Measurements from ENCODE around the gene SZRD1. TPM values are rescaled to one million over a fixed set of nuclear protein-coding genes. Genes with fewer than 3 reads are reported as not detected.

SZRD1 gene
- total and polyA plus RNA-seq, 2 donors (not counting 3 experiments of a cell fraction or from before 2014, with no cell fraction given) = 162 to 164 TPM

GRCh38 chr1:16438924-16439323 lies 71.9 kb downstream of the SZRD1 start:
- no peak overlapping the region for H3K4me3 ChIP-seq (replicated peaks in 1 of 3; ENCODE audit: insufficient read depth in 1 of 3, low read depth in 1 of 3, low read length in 3 of 3)
- H3K9me3 ChIP-seq (replicated peaks; ENCODE audit: control insufficient read depth, insufficient read depth, low read length) = no peaks in the 10 kb centered on the region
- peaks cover 5 to 8% of the 10 kb centered on the region in 2 experiments for H3K36me3 ChIP-seq (ENCODE audit: control insufficient read depth in 2 of 2, extremely low read depth in 1 of 2, insufficient read depth in 2 of 2, low read length in 2 of 2)
- no peak overlapping the region for H3K4me2 ChIP-seq (ENCODE audit: insufficient read depth, low read length)
- CTCF ChIA-PET = interaction anchor here (2.9 kb wide), 1 partner anchor 76 kb away, joined by 24 read pairs; no protein-coding TSS in a partner anchor
- no peaks in the 10 kb centered on the region for H3K27me3 ChIP-seq (ENCODE audit: control insufficient read depth in 2 of 2, insufficient read depth in 2 of 2, low read length in 2 of 2)
- H3K79me2 ChIP-seq (ENCODE audit: control insufficient read depth, insufficient read depth, low read length) = peaks cover 32% of the 10 kb centered on the region
- intact Hi-C loops (cut with micrococcal nuclease) (no loop called here), dilution Hi-C loops (cut with MboI; ENCODE audit: extremely low pct_ligation_motif_present, low sequenced_read_pairs) (no loop called here)
- BruUV-seq (replicated peaks) = no TSS peak
- no peaks in the 10 kb centered on the region for H4K20me1 ChIP-seq (replicated peaks; ENCODE audit: control insufficient read depth, extremely low read depth, insufficient read depth, low read length)
- POLR2A ChIA-PET = no interaction called here
- H3K9ac ChIP-seq (replicated peaks; ENCODE audit: extremely low read depth, insufficient read depth, low read length) = no peak overlapping the region
- no peak for TF ChIP-seq MAX (IDR thresholded peaks at IDR 0.05; ENCODE audit: insufficient read depth, insufficient read length)
- no peak for TF ChIP-seq JUN (IDR thresholded peaks at IDR 0.05; ENCODE audit: borderline replicate concordance, insufficient read depth, insufficient read length, low read depth)
- TF ChIP-seq EZH2 (IDR thresholded peaks at IDR 0.05; ENCODE audit: borderline replicate concordance, low read depth, low read length, severe bottlenecking) = no peak
- TF ChIP-seq POLR2AphosphoS5 (IDR thresholded peaks at IDR 0.05; ENCODE audit: insufficient read depth, low read depth, low read length) = no peak
- no peak for TF ChIP-seq FOS (IDR thresholded peaks at IDR 0.05; ENCODE audit: borderline replicate concordance, insufficient read depth, low read length)
- TF ChIP-seq MYC (IDR thresholded peaks at IDR 0.05; ENCODE audit: low read depth, low read length) = no peak
- no peak for TF ChIP-seq POLR2A (IDR thresholded peaks at IDR 0.05; ENCODE audit: low read depth, low read length)
- TF ChIP-seq GATA2 (IDR thresholded peaks at IDR 0.05; ENCODE audit: insufficient read depth, insufficient read length, low read depth, low read length) = no peak
- DNase-seq (ENCODE audit: low read depth, low spot score) (no peak), FAIRE-seq (no peak)
- no peak overlapping the region for H2AFZ ChIP-seq (ENCODE audit: low read depth, low read length)
- no peaks in the 10 kb centered on the region for H3K9me1 ChIP-seq (replicated peaks; ENCODE audit: control insufficient read depth, extremely low read depth, insufficient read depth, low read length)
- no peak overlapping the region for H3K27ac ChIP-seq (ENCODE audit: insufficient read depth, low read depth, low read length)
- H3K4me1 ChIP-seq (ENCODE audit: control insufficient read depth, extremely low read depth, insufficient read depth, low read length) = peaks cover 12% of the 10 kb centered on the region

GRCh38 chr1:16440131-16440469 lies 73.1 kb downstream of the SZRD1 start:
- no peak for DNase-seq (ENCODE audit: low read depth, low spot score)
- no peak overlapping the region for H3K27ac ChIP-seq (ENCODE audit: insufficient read depth, low read depth, low read length)
- TF ChIP-seq GATA2 (IDR thresholded peaks at IDR 0.05; ENCODE audit: insufficient read depth, insufficient read length, low read depth, low read length) (no peak), MYC (IDR thresholded peaks at IDR 0.05; ENCODE audit: low read depth, low read length) (no peak), JUN (IDR thresholded peaks at IDR 0.05; ENCODE audit: borderline replicate concordance, insufficient read depth, insufficient read length, low read depth) (no peak), MAX (IDR thresholded peaks at IDR 0.05; ENCODE audit: insufficient read depth, insufficient read length) (no peak), POLR2AphosphoS5 (IDR thresholded peaks at IDR 0.05; ENCODE audit: insufficient read depth, low read depth, low read length) (no peak), FOS (IDR thresholded peaks at IDR 0.05; ENCODE audit: borderline replicate concordance, insufficient read depth, low read length) (no peak), EZH2 (IDR thresholded peaks at IDR 0.05; ENCODE audit: borderline replicate concordance, low read depth, low read length, severe bottlenecking) (no peak), POLR2A (IDR thresholded peaks at IDR 0.05; ENCODE audit: low read depth, low read length) (no peak), CTCF (IDR thresholded peaks at IDR 0.05; ENCODE audit: extremely low read depth in 1 of 2, insufficient read depth in 1 of 2, low read depth in 1 of 2, low read length in 2 of 2) (no peak)

More at GRCh38 chr1:16440131-16440469, 73.1 kb downstream of the SZRD1 start:
- Histone ChIP-seq H3K4me1 (ENCODE audit: control insufficient read depth, extremely low read depth, insufficient read depth, low read length) (peaks cover 12% of the 10 kb centered on the region), H2AFZ (ENCODE audit: low read depth, low read length) (peak overlapping the region; percentile 83), H4K20me1 (replicated peaks; ENCODE audit: control insufficient read depth, extremely low read depth, insufficient read depth, low read length) (no peaks in the 10 kb centered on the region), H3K9ac (replicated peaks; ENCODE audit: extremely low read depth, insufficient read depth, low read length) (no peak overlapping the region), H3K4me3 (replicated peaks in 1 of 3; ENCODE audit: insufficient read depth in 1 of 3, low read depth in 1 of 3, low read length in 3 of 3) (no peak overlapping the region), H3K36me3 (ENCODE audit: control insufficient read depth in 2 of 2, extremely low read depth in 1 of 2, insufficient read depth in 2 of 2, low read length in 2 of 2) (peaks cover 9 to 18% of the 10 kb centered on the region in 2 experiments), H3K4me2 (ENCODE audit: insufficient read depth, low read length) (peak overlapping the region; percentile 23), H3K79me2 (ENCODE audit: control insufficient read depth, insufficient read depth, low read length) (peaks cover 33% of the 10 kb centered on the region), H3K9me1 (replicated peaks; ENCODE audit: control insufficient read depth, extremely low read depth, insufficient read depth, low read length) (no peaks in the 10 kb centered on the region), H3K9me3 (replicated peaks; ENCODE audit: control insufficient read depth, insufficient read depth, low read length) (no peaks in the 10 kb centered on the region), H3K27me3 (ENCODE audit: control insufficient read depth in 2 of 2, insufficient read depth in 2 of 2, low read length in 2 of 2) (no peaks in the 10 kb centered on the region)
- ChIA-PET CTCF (interaction anchor here (0.7 to 2.9 kb wide), 15 partner anchors 8 to 512 kb away, joined by 3 to 24 read pairs (median 4); partner anchors contain the start of genes FBXO42 and SZRD1), POLR2A (interaction anchor here (0.6 kb wide), 2 partner anchors 74 to 292 kb away, joined by 3 to 4 read pairs; no protein-coding TSS in a partner anchor)
- BruUV-seq (replicated peaks) = no TSS peak
- intact Hi-C loops (cut with micrococcal nuclease) (loop anchor here (1.0 to 10.0 kb wide), 6 partner anchors 59 to 235 kb away; partner anchors contain the start of genes FBXO42, NBPF1 and SZRD1), dilution Hi-C loops (cut with MboI; ENCODE audit: extremely low pct_ligation_motif_present, low sequenced_read_pairs) (no loop called here)
- FAIRE-seq = no peak

Data from endothelial cell of umbilical vein (primary cell).